Erythroblast (primary cell): ENCODE data around the gene SPATA16.

ENCODE experiments used
- GATA1 ChIP-seq: IDR thresholded peaks from 2 replicates; pipeline ENCODE4 v1.6.1; 2011; ENCODE audit warnings: low read depth, mild to moderate bottlenecking, control low read depth, low read length, moderate library complexity
- POLR2A ChIP-seq: IDR thresholded peaks from 2 replicates; pipeline ENCODE4 v1.6.1; 2011; ENCODE audit warnings: mild to moderate bottlenecking, low read length

GRCh38 chr3:173045770-173046382 lies 95.2 kb downstream of the SPATA16 start:
- TF ChIP-seq POLR2A: no peak
- no peak for TF ChIP-seq GATA1
